Colonic mucosa (tissue), 4 donors: ENCODE results near the gene HECTD4. TPM values are rescaled to one million over a fixed set of nuclear protein-coding genes. Genes with fewer than 3 reads are reported as not detected.

Experiments
- DNase-seq: peaks from one replicate; pipeline ENCODE4 v3.0.0-alpha.2; 2020
- H3K27ac ChIP-seq: fragments of 200-600 bp; one replicate; pipeline ENCODE4 v1.8.0; 2021
- H3K27me3 ChIP-seq: fragments of 200-600 bp; one replicate; pipeline ENCODE4 v1.8.0; 2021
- H3K36me3 ChIP-seq: fragments of 200-600 bp; one replicate; pipeline ENCODE4 v1.8.0; 2021
- H3K4me1 ChIP-seq: fragments of 200-600 bp; one replicate; pipeline ENCODE4 v1.8.0; 2021; ENCODE audit warnings: mild to moderate bottlenecking
- H3K4me3 ChIP-seq: fragments of 200-600 bp; one replicate; pipeline ENCODE4 v1.8.0; 2021
- H3K9ac ChIP-seq, 2 donors: one replicate each; pipeline ENCODE4 v1.7.0; 2013; ENCODE audit warnings: control low read depth in 2 of 2, low read depth in 2 of 2, low read length in 2 of 2
- H3K9me3 ChIP-seq: fragments of 200-600 bp; one replicate; pipeline ENCODE4 v1.8.0; 2021
- CTCF ChIP-seq: fragments of 200-600 bp; IDR thresholded peaks from one replicate; pipeline ENCODE4 v1.8.0; 2022; ENCODE audit warnings: antibody characterized with exemption, mild to moderate bottlenecking
- intact Hi-C: fragments of 100-400 bp; cut with DNase I; formaldehyde crosslinking; loops from one replicate; pipeline ENCODE4 v1.14.1; 2022
- total RNA-seq, 2 donors: library from RNA; stranded (reverse); fragmentation: NEBNext Ultra II Directional in 1 of 2; extraction: Animal tissue kit (Norgen Biotek cat#: 25700) in 1 of 2; gene quantifications; one replicate each; pipeline ENCODE4 v1.2.1, GENCODE V29; 2021
- donor health status: healthy.
- donor health status: DM: no; HTN: no; CAD: no.
- donor health status: DM: no; HTN: no; CAD: no.

HECTD4 gene
- total RNA-seq, 2 donors from 2014 or later: 39.6 to 41.7 TPM

GRCh38 chr12:112194601-112195247, 187.5 kb downstream of the HECTD4 start:
- H3K4me3 ChIP-seq: no peak overlapping the region
- no peak for DNase-seq
- intact Hi-C loops: loop anchor here (5.0 kb wide), 1 partner anchor 193 kb away; no protein-coding TSS in a partner anchor
- H3K36me3 ChIP-seq: peaks cover 8% of the 10 kb centered on the region
- no peak overlapping the region for H3K27ac ChIP-seq
- no peaks in the 10 kb centered on the region for H3K4me1 ChIP-seq
- no peaks in the 10 kb centered on the region for H3K9me3 ChIP-seq
- TF ChIP-seq CTCF: no peak
- no peak overlapping the region for H3K9ac ChIP-seq
- no peaks in the 10 kb centered on the region for H3K27me3 ChIP-seq

GRCh38 chr12:112192475-112192874, 189.8 kb downstream of the HECTD4 start:
- Histone ChIP-seq H3K9me3 (no peaks in the 10 kb centered on the region), H3K9ac (no peak overlapping the region), H3K4me3 (no peak overlapping the region), H3K27me3 (no peaks in the 10 kb centered on the region), H3K27ac (no peak overlapping the region), H3K4me1 (no peaks in the 10 kb centered on the region), H3K36me3 (peaks cover 8% of the 10 kb centered on the region)
- TF ChIP-seq CTCF: no peak
- intact Hi-C loops: no loop called here
- no peak for DNase-seq

GRCh38 chr12:112191840-112192321, 190.3 kb downstream of the HECTD4 start:
- H3K9me3 ChIP-seq: no peaks in the 10 kb centered on the region
- H3K27ac ChIP-seq: no peak overlapping the region
- DNase-seq: no peak
- no peak overlapping the region for H3K4me3 ChIP-seq
- no peaks in the 10 kb centered on the region for H3K27me3 ChIP-seq
- H3K36me3 ChIP-seq: peaks cover 8% of the 10 kb centered on the region
- H3K9ac ChIP-seq: no peak overlapping the region
- no peaks in the 10 kb centered on the region for H3K4me1 ChIP-seq
- TF ChIP-seq CTCF: no peak
- intact Hi-C loops: no loop called here

GRCh38 chr12:112191201-112191600, 191.0 kb downstream of the HECTD4 start:
- no peak overlapping the region for H3K9ac ChIP-seq
- intact Hi-C loops: no loop called here
- peaks cover 8% of the 10 kb centered on the region for H3K36me3 ChIP-seq
- H3K4me3 ChIP-seq: no peak overlapping the region
- H3K27ac ChIP-seq: no peak overlapping the region
- H3K27me3 ChIP-seq: no peaks in the 10 kb centered on the region
- no peak for TF ChIP-seq CTCF
- no peaks in the 10 kb centered on the region for H3K9me3 ChIP-seq
- no peaks in the 10 kb centered on the region for H3K4me1 ChIP-seq
- no peak for DNase-seq

DNA sequence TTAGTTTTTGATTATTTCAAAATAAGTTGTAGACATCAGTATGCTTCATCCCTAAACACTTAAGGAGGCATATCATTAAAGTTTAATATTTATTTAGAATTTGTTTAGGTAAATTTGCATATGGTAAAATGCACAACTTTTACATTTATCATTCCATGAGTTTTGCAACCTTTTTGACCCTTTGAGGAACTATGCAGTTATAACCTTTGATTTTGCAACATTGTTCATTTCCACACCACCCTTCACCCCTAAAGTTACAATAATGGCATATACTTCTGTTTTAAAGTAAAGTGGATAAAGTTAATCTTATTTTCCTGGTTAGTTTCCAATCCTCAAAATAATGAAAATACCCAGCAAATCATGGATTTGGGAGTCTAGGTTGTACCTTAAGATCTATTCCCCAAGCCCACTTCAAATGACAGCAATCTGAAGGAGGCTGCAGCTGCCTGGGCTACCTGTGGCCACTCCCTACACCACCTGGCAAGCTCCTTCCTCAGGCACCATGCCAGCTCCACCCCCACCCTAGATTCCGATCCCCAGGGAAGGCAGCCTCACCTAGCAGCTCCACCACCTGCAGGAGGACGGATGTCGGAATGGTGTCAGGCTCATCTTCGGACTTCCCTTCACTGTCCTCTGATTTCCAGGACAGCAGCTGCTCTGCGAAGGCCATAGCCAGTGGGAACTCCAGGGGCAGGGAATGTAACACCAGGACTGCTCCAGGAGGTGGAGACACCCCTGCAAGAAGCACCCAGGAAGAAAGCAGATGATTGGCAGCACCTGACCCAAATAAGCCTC, 191.8 kb downstream of the HECTD4 start:
- Histone ChIP-seq H3K4me3 (no peak overlapping the region), H3K27me3 (no peaks in the 10 kb centered on the region), H3K9me3 (no peaks in the 10 kb centered on the region), H3K36me3 (peaks cover 8% of the 10 kb centered on the region), H3K9ac (no peak overlapping the region), H3K4me1 (no peaks in the 10 kb centered on the region), H3K27ac (no peak overlapping the region)
- peak; percentile 77 for DNase-seq
- TF ChIP-seq CTCF: no peak
- intact Hi-C loops: no loop called here
